ENCODE results near the gene SYNE1.
"Not testable (repeated sequence)": the region's sequence is repeated elsewhere in the genome, so short reads cannot be mapped to it uniquely, and the experiment has no call there.

SYNE1 gene

GRCh38 chr6:152566103-152566875, 70.9 kb downstream of the SYNE1 start:
- peak; percentile 17 for DNase-seq (ENCODE audit: low spot score)

- no peak for DNase-seq (ENCODE audit: low spot score)
Measured at GRCh38 chr6:152563177-152563576, 74.0 kb downstream of the SYNE1 start.

GRCh38 chr6:152558798-152559197, 78.4 kb downstream of the SYNE1 start:
- not testable (repeated sequence) for DNase-seq (ENCODE audit: low spot score)

- DNase-seq (ENCODE audit: low spot score), result no peak
Measured at GRCh38 chr6:152557502-152557901, 79.7 kb downstream of the SYNE1 start.

GRCh38 chr6:152554851-152555250, 82.3 kb downstream of the SYNE1 start:
- no peak for DNase-seq (ENCODE audit: low spot score)

- peak; percentile 44 for DNase-seq (ENCODE audit: low spot score)
Measured at GRCh38 chr6:152552616-152553209, 84.4 kb downstream of the SYNE1 start.

GRCh38 chr6:152543519-152543918, 93.6 kb downstream of the SYNE1 start:
- DNase-seq (ENCODE audit: low spot score), result no peak

GRCh38 chr6:152540381-152540780, 96.8 kb downstream of the SYNE1 start:
- no peak for DNase-seq (ENCODE audit: low spot score)

GRCh38 chr6:152534541-152534940, 102.6 kb downstream of the SYNE1 start:
- DNase-seq (ENCODE audit: low spot score), result no peak

GRCh38 chr6:152532556-152533422, 104.4 kb downstream of the SYNE1 start:
- DNase-seq (ENCODE audit: low spot score), result no peak

- DNase-seq (ENCODE audit: low spot score), result no peak
Measured at GRCh38 chr6:152531659-152532058, 105.5 kb downstream of the SYNE1 start.

GRCh38 chr6:152529369-152529768, 107.8 kb downstream of the SYNE1 start:
- no peak for DNase-seq (ENCODE audit: low spot score)

- DNase-seq (ENCODE audit: low spot score), result not testable (repeated sequence)
Measured at GRCh38 chr6:152514120-152514519, 123.0 kb downstream of the SYNE1 start.

GRCh38 chr6:152509916-152510315, 127.2 kb downstream of the SYNE1 start:
- no peak for DNase-seq (ENCODE audit: low spot score)

GRCh38 chr6:152508477-152508876, 128.7 kb downstream of the SYNE1 start:
- DNase-seq (ENCODE audit: low spot score), result no peak

- DNase-seq (ENCODE audit: low spot score), result no peak
Measured at GRCh38 chr6:152503546-152503945, 133.6 kb downstream of the SYNE1 start.

- no peak for DNase-seq (ENCODE audit: low spot score)
Measured at GRCh38 chr6:152502421-152503188, 134.6 kb downstream of the SYNE1 start.

- no peak for DNase-seq (ENCODE audit: low spot score)
Measured at GRCh38 chr6:152499931-152500330, 137.2 kb downstream of the SYNE1 start.

- DNase-seq (ENCODE audit: low spot score), result no peak
Measured at GRCh38 chr6:152496731-152497130, 140.4 kb downstream of the SYNE1 start.

GRCh38 chr6:152495456-152495855, 141.7 kb downstream of the SYNE1 start:
- not testable (repeated sequence) for DNase-seq (ENCODE audit: low spot score)

GRCh38 chr6:152492281-152492680, 144.9 kb downstream of the SYNE1 start:
- DNase-seq (ENCODE audit: low spot score), result not testable (repeated sequence)

- DNase-seq (ENCODE audit: low spot score), result not testable (repeated sequence)
Measured at GRCh38 chr6:152491501-152491900, 145.7 kb downstream of the SYNE1 start.
